ENCODE measurements around the gene CHMP4B. TPM values are rescaled to one million over a fixed set of nuclear protein-coding genes. Genes with fewer than 3 reads are reported as not detected.

Gene CHMP4B
- total RNA-seq, 2 donors from 2014 or later, result 62.3 to 84.5 TPM

GRCh38 chr20:33901132-33901523, 90.0 kb downstream of the CHMP4B start:
- Mint-ChIP-seq H3K27ac (no peak overlapping the region), H3K27me3 (peaks cover 17 to 19% of the 10 kb centered on the region in 2 donors), H3K36me3 (no peaks in the 10 kb centered on the region), H3K4me3 (no peak overlapping the region), H3K4me1 (ENCODE audit: low read depth in 2 of 2) (no peaks in the 10 kb centered on the region), H3K9me3 (no peaks in the 10 kb centered on the region)
- DNase-seq (ENCODE audit: low spot score) (no peak), ATAC-seq (no peak)

GRCh38 chr20:33902011-33902410, 90.9 kb downstream of the CHMP4B start:
- H3K4me3 Mint-ChIP-seq, result no peak overlapping the region
- peaks cover 17 to 19% of the 10 kb centered on the region in 2 donors for H3K27me3 Mint-ChIP-seq
- ATAC-seq (no peak), DNase-seq (ENCODE audit: low spot score) (no peak)
- no peaks in the 10 kb centered on the region for H3K9me3 Mint-ChIP-seq
- no peaks in the 10 kb centered on the region for H3K36me3 Mint-ChIP-seq
- no peaks in the 10 kb centered on the region for H3K4me1 Mint-ChIP-seq (ENCODE audit: low read depth in 2 of 2)
- no peak overlapping the region for H3K27ac Mint-ChIP-seq

Other genes starting within 250 kb of the CHMP4B start
- under 1 TPM; 0.12 to 0.81 TPM for gene C20orf144, start 149.0 kb upstream of the CHMP4B start, total RNA-seq
- gene ACTL10, start 144.4 kb upstream of the CHMP4B start, total RNA-seq, result 1 to 10 TPM; 1.7 to 4.3 TPM
- gene NECAB3, start 136.9 kb upstream of the CHMP4B start, total RNA-seq, result 10 to 100 TPM; 16.9 to 29.5 TPM
- gene E2F1, start 125.0 kb upstream of the CHMP4B start, total RNA-seq, result 100 to 1,000 TPM in 1 of 2 donors, 10 to 100 TPM in 1; 45.4 to 123 TPM
- 1 to 10 TPM; 6.9 to 9.3 TPM for gene PXMP4, start 91.0 kb upstream of the CHMP4B start, total RNA-seq
- 1 to 10 TPM; 4.6 to 8.9 TPM for gene ZNF341, start 79.4 kb upstream of the CHMP4B start, total RNA-seq
- 100 to 1,000 TPM; 158 to 162 TPM for gene RALY, start 182.6 kb downstream of the CHMP4B start, total RNA-seq